Esophagus muscularis mucosa (tissue), 4 donors: ENCODE results near the gene ARHGAP12.

Experiments
- EP300 ChIP-seq: sonication (generic); formaldehyde crosslinking; IDR thresholded peaks from one replicate; pipeline ENCODE4 v1.6.1; 2017; ENCODE audit warnings: antibody characterized with exemption
- POLR2A ChIP-seq: fragments of 450-650 bp; IDR thresholded peaks from one replicate; pipeline ENCODE4 v1.6.1; 2017; ENCODE audit warnings: antibody characterized with exemption, moderate library complexity, mild to moderate bottlenecking, low read depth
- TF ChIP-seq, protein P1 (sequence below), 3 experiments: fragments of 200-600 bp in 2 of 3; fragments of 450-650 bp in 1 of 3; sonication (generic) in 2 of 3; IDR thresholded peaks; one replicate each; pipeline ENCODE4 v1.5.1; 2017 to 2019; ENCODE audit warnings: antibody characterized with exemption in 3 of 3, mild to moderate bottlenecking in 2 of 3, moderate library complexity in 1 of 3

DNA sequence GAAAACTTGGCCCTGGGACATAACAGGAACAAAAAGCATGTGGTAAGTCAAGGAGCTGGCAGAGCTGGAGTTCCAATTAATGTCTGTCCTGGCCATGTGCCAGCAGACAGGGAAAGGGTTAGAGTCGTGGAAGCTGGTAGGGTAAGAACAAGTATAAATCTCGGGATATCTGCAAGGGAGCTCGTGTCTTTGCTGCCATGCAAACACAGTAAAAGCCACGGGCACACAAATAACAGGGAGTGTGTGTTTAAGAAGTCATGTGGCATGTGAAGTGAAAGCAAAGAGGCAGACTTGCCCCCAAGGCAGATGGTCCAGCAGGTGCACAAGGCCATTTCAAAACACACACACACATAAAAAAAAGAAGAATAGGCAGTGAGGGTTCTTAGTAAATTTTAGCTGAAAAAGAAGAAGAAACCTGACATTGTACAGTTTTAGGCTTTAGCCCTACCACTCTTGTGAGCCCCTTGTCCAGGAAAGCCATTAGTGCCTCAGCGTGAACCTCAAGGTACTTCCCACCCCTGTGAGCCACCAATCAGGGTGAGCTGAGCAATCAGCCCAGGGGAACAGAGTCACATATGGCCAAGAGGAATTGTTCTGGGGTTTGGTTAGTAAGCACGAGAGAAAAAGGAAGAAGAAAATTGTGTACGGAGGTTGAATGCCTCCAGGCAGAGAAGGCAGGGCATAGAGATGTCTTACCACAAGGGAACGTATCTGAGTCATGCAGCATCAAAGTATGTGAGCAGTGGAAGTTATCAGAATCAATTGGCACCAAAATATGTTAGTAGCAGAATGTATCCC is 32.8 kb upstream of the ARHGAP12 start:
- TF ChIP-seq, protein P1, sequence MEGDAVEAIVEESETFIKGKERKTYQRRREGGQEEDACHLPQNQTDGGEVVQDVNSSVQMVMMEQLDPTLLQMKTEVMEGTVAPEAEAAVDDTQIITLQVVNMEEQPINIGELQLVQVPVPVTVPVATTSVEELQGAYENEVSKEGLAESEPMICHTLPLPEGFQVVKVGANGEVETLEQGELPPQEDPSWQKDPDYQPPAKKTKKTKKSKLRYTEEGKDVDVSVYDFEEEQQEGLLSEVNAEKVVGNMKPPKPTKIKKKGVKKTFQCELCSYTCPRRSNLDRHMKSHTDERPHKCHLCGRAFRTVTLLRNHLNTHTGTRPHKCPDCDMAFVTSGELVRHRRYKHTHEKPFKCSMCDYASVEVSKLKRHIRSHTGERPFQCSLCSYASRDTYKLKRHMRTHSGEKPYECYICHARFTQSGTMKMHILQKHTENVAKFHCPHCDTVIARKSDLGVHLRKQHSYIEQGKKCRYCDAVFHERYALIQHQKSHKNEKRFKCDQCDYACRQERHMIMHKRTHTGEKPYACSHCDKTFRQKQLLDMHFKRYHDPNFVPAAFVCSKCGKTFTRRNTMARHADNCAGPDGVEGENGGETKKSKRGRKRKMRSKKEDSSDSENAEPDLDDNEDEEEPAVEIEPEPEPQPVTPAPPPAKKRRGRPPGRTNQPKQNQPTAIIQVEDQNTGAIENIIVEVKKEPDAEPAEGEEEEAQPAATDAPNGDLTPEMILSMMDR (IDR thresholded peaks at IDR 0.05): no peak
- no peak for TF ChIP-seq EP300
- no peak for TF ChIP-seq POLR2A
